K562 (cell line): ENCODE results near the gene TMEM222. TPM values are rescaled to one million over a fixed set of nuclear protein-coding genes. Genes with fewer than 3 reads are reported as not detected.

ENCODE experiments used
- ATF7 ChIP-seq: fragments of 450-650 bp; IDR thresholded peaks from 2 replicates; pipeline ENCODE4 v1.7.1; 2014; ENCODE audit warnings: mild to moderate bottlenecking, moderate library complexity
- CGGBP1 ChIP-seq: fragments of 250-450 bp; sonication (Bioruptor Pico); IDR thresholded peaks from 2 replicates; pipeline ENCODE4 v1.9.0; 2021; ENCODE audit warnings: mild to moderate bottlenecking
- E4F1 ChIP-seq: fragments of 250-450 bp; sonication (Bioruptor Pico); IDR thresholded peaks from 2 replicates; pipeline ENCODE4 v1.5.0; 2021; ENCODE audit warnings: mild to moderate bottlenecking, borderline replicate concordance
- GATAD2A ChIP-seq: fragments of 450-650 bp; IDR thresholded peaks from 2 replicates; pipeline ENCODE4 v1.6.1; 2017
- GMEB1 ChIP-seq: fragments of 250-450 bp; sonication (Bioruptor Pico); IDR thresholded peaks from 2 replicates; pipeline ENCODE4 v1.4.0; 2020; ENCODE audit warnings: mild to moderate bottlenecking
- HOXB6 ChIP-seq: fragments of 250-450 bp; sonication (Bioruptor Pico); IDR thresholded peaks from 2 replicates; pipeline ENCODE4 v1.5.1; 2022; ENCODE audit warnings: mild to moderate bottlenecking, borderline replicate concordance
- KAT8 ChIP-seq: fragments of 450-650 bp; IDR thresholded peaks from 2 replicates; pipeline ENCODE4 v1.6.1; 2016; ENCODE audit warnings: low read depth, mild to moderate bottlenecking
- NELFE ChIP-seq: IDR thresholded peaks from 2 replicates; pipeline ENCODE4 v1.6.1; 2011; ENCODE audit warnings: mild to moderate bottlenecking; ENCODE audit not compliant: insufficient read depth, insufficient read length
- NFE2L1 ChIP-seq: fragments of 450-650 bp; IDR thresholded peaks from 2 replicates; pipeline ENCODE4 v1.6.1; 2016; ENCODE audit warnings: missing genetic modification characterization, low read depth, mild to moderate bottlenecking, missing compliant biosample characterization, moderate library complexity, borderline replicate concordance
- NR4A1 ChIP-seq, 2 experiments: fragments of 250-450 bp in 1 of 2; fragments of 450-650 bp in 1 of 2; sonication (Bioruptor Pico) in 1 of 2; IDR thresholded peaks; 2 replicates each; pipeline versions ENCODE4 v1.4.0 to v1.6.1; 2016 to 2020; ENCODE audit warnings: mild to moderate bottlenecking in 2 of 2, missing compliant biosample characterization in 1 of 2, missing genetic modification characterization in 1 of 2, moderate library complexity in 1 of 2
- PCBP2 ChIP-seq: fragments of 200-400 bp; formaldehyde crosslinking; IDR thresholded peaks from 2 replicates; pipeline ENCODE4 v1.6.1; 2018; ENCODE audit warnings: low read length, low read depth, mild to moderate bottlenecking, moderate library complexity; ENCODE audit not compliant: poor library complexity, severe bottlenecking
- TARDBP ChIP-seq: fragments of 450-650 bp; IDR thresholded peaks from 2 replicates; pipeline ENCODE4 v1.6.1; 2016
- USF1 ChIP-seq: sonication (generic); formaldehyde crosslinking; IDR thresholded peaks from 2 replicates; pipeline ENCODE4 v1.9.0; 2022; ENCODE audit warnings: mild to moderate bottlenecking, missing genetic modification reagents
- XRCC4 ChIP-seq: IDR thresholded peaks from one replicate; pipeline ENCODE4 v1.6.1; 2011; ENCODE audit not compliant: insufficient read depth, insufficient read length; ENCODE audit errors: extremely low read depth
- ZC3H8 ChIP-seq: fragments of 450-650 bp; IDR thresholded peaks from 2 replicates; pipeline ENCODE4 v1.6.1; 2017
- ZNF12 ChIP-seq: sonication (generic); formaldehyde crosslinking; IDR thresholded peaks from 2 replicates; pipeline ENCODE4 v1.4.0; 2020; ENCODE audit warnings: mild to moderate bottlenecking, missing genetic modification reagents
- ZNF24 ChIP-seq: fragments of 450-650 bp; IDR thresholded peaks from 2 replicates; pipeline ENCODE4 v1.6.1; 2016
- ZNF436 ChIP-seq: fragments of 250-450, 450-650 bp; sonication (Bioruptor Pico); formaldehyde crosslinking; IDR thresholded peaks from 2 replicates; pipeline ENCODE4 v1.7.0; 2020; ENCODE audit warnings: mild to moderate bottlenecking
- ZNF511 ChIP-seq: sonication (generic); formaldehyde crosslinking; IDR thresholded peaks from 2 replicates; pipeline ENCODE4 v1.8.0; 2022; ENCODE audit warnings: mild to moderate bottlenecking, missing genetic modification reagents
- ZNF57 ChIP-seq: fragments of 450-650 bp; formaldehyde crosslinking; IDR thresholded peaks from 2 replicates; pipeline ENCODE4 v1.4.0; 2020; ENCODE audit warnings: mild to moderate bottlenecking, moderate library complexity
- ZNF583 ChIP-seq: fragments of 250-450 bp; sonication (Bioruptor Pico); IDR thresholded peaks from 2 replicates; pipeline ENCODE4 v1.4.0; 2020
- ZNF75A ChIP-seq: fragments of 450-650 bp; formaldehyde crosslinking; IDR thresholded peaks from 2 replicates; pipeline ENCODE4 v1.4.0; 2020; ENCODE audit warnings: mild to moderate bottlenecking
- ZNF77 ChIP-seq: fragments of 250-450 bp; sonication (Bioruptor Pico); IDR thresholded peaks from 2 replicates; pipeline ENCODE4 v1.5.0; 2020
- polyA plus RNA-seq, 8 experiments: library from polyadenylated mRNA; depleted of rRNA in 4 of 8; stranded (reverse) in 5 of 8; unstranded in 3 of 8; fragments of >200 nt; fragmentation: Nextera tagmentation in 2 of 8; fragmentation: Illumina TruSeq in 1 of 8; extraction: Ambion mirVana in 2 of 8; extraction: Trizol in 1 of 8; gene quantifications; 2 replicates each; pipeline versions ENCODE4 v1.2.1 to v1.2.3, GENCODE V29; 2011 to 2014; ENCODE audit warnings: inconsistent platforms in 1 of 8, missing spikeins in 1 of 8
- total RNA-seq, 7 experiments: library from RNA; depleted of rRNA in 6 of 7; stranded (reverse); fragments of >200 nt in 6 of 7; fragmentation: Illumina TruSeq in 2 of 7; extraction: Trizol in 2 of 7; gene quantifications; 2 replicates each; pipeline versions ENCODE4 v1.2.1 to v1.2.3, GENCODE V29; 2011 to 2021; ENCODE audit warnings: low replicate concordance in 1 of 7

The TMEM222 gene
- total and polyA plus RNA-seq, 9 of the 15 experiments (the other 6 are each of a cell fraction or from before 2014, with no cell fraction given) = 6.9 to 48.0 (median 32.8) TPM

- TF ChIP-seq NELFE = no peak
- no peak; the same call in 1 of the 2 replicates for TF ChIP-seq ZNF12 (CRISPR knock-in tag)
- TF ChIP-seq GMEB1 (CRISPR knock-in tag) = no peak
- no peak for TF ChIP-seq E4F1 (CRISPR knock-in tag)
- TF ChIP-seq NFE2L1 (tag) = no peak
- no peak for TF ChIP-seq ZNF511 (CRISPR knock-in tag)
- TF ChIP-seq ATF7 = peak; percentile 63; the same call in 1 of the 2 replicates
- TF ChIP-seq ZNF57 = no peak
- no peak for TF ChIP-seq ZNF75A (CRISPR knock-in tag)
- TF ChIP-seq NR4A1 (CRISPR knock-in tag; IDR thresholded peaks at IDR 0.05) = no peak
- TF ChIP-seq NR4A1 (tag; IDR thresholded peaks at IDR 0.05) = no peak
- no peak for TF ChIP-seq HOXB6 (CRISPR knock-in tag)
- no peak for TF ChIP-seq KAT8
- no peak for TF ChIP-seq PCBP2
- no peak for TF ChIP-seq ZNF77 (CRISPR knock-in tag)
- TF ChIP-seq ZNF436 (CRISPR knock-in tag) = no peak
- no peak; the same call in 1 of the 2 replicates for TF ChIP-seq USF1 (CRISPR knock-in tag)
- TF ChIP-seq XRCC4 = no peak
- TF ChIP-seq TARDBP = 0 out of 2 replicates have a peak, but pooled peaks have one; percentile 44
- TF ChIP-seq CGGBP1 (CRISPR knock-in tag) = no peak
- TF ChIP-seq ZNF24 = no peak
- no peak for TF ChIP-seq ZNF583 (CRISPR knock-in tag)
- TF ChIP-seq ZC3H8 = no peak
- TF ChIP-seq GATAD2A = peak; percentile 79; the same call in 1 of the 2 replicates
Observed at GRCh38 chr1:27350663-27351540, 28.9 kb downstream of the TMEM222 start (continued).
